Adrenal gland (tissue), 12 donors: ENCODE results near the gene TOX3. TPM values are rescaled to one million over a fixed set of nuclear protein-coding genes. Genes with fewer than 3 reads are reported as not detected.

Experiments used
- DNase-seq, 7 donors: peaks; one replicate each; pipeline ENCODE4 v3.0.0-alpha.2; 2019 to 2020
- H3K27ac ChIP-seq, 5 donors: fragments of 200-600 bp; sonication (generic) in 4 of 5; 1 replicate in 3 of 5; 2 replicates in 2 of 5; pipeline versions ENCODE4 v1.5.1 to v1.8.0; 2016 to 2020; ENCODE audit warnings: mild to moderate bottlenecking in 1 of 5
- H3K27me3 ChIP-seq: fragments of 200-600 bp; 2 replicates; pipeline ENCODE4 v1.8.0; 2021
- H3K36me3 ChIP-seq, 2 donors: fragments of 200-600 bp; replicated peaks in 1 of 2; 1 replicate in 1 of 2; 2 replicates in 1 of 2; pipeline versions ENCODE4 v1.5.1 to v1.8.0; 2018 to 2022
- H3K4me1 ChIP-seq, 2 donors: fragments of 200-600 bp; replicated peaks in 1 of 2; 1 replicate in 1 of 2; 2 replicates in 1 of 2; pipeline versions ENCODE4 v1.5.1 to v1.8.0; 2018 to 2021
- H3K4me3 ChIP-seq, 4 donors: fragments of 200-600 bp; sonication (generic) in 3 of 4; one replicate each; pipeline ENCODE4 v1.5.1; 2016 to 2018
- H3K9me3 ChIP-seq, 3 donors: fragments of 200-600 bp; sonication (generic) in 1 of 3; replicated peaks in 1 of 3; 1 replicate in 2 of 3; 2 replicates in 1 of 3; pipeline versions ENCODE4 v1.5.1 to v1.8.0; 2016 to 2021
- CTCF ChIP-seq, 6 experiments: fragments of 450-650 bp in 4 of 6; fragments of 200-600 bp in 2 of 6; sonication (generic) in 1 of 6; IDR thresholded peaks; 1 replicate in 5 of 6; 2 replicates in 1 of 6; pipeline versions ENCODE4 v1.5.1 to v1.8.0; 2016 to 2021; ENCODE audit warnings: antibody characterized with exemption in 6 of 6, mild to moderate bottlenecking in 2 of 6, moderate library complexity in 1 of 6
- POLR2A ChIP-seq, 2 donors: fragments of 450-650 bp; IDR thresholded peaks; one replicate each; pipeline ENCODE4 v1.6.1; 2017; ENCODE audit warnings: antibody characterized with exemption in 2 of 2, mild to moderate bottlenecking in 2 of 2, moderate library complexity in 1 of 2
- WGBS, 4 donors: extraction: QIAGEN DNeasy Blood & Tissue Kit in 2 of 4; methylation state at CpG; one replicate each; pipeline versions ENCODE4 v1.1.5 to v1.1.7; 2013 to 2017; 5-methylcytosine and 5-hydroxymethylcytosine counted together
- intact Hi-C, 2 donors: fragments of 100-400 bp; cut with DNase I; formaldehyde crosslinking; loops; one replicate each; pipeline versions ENCODE4 v1.14.1 to v1.15.0; 2022 to 2023
- polyA plus RNA-seq, 3 donors: library from polyadenylated mRNA; stranded (reverse); fragments of 200-250 nt in 2 of 3; fragments of 350-450 nt in 1 of 3; fragmentation: Illumina TruSeq in 1 of 3; extraction: RNeasy Lipid Tissue Mini Kit (QIAGEN cat#74804) in 1 of 3; gene quantifications; one replicate each; pipeline ENCODE4 v1.2.3, GENCODE V29; 2013 to 2014
- total RNA-seq, 9 donors: library from RNA; depleted of rRNA in 4 of 9; stranded (reverse); fragments of >200 nt in 4 of 9; fragments of 120-200 nt in 1 of 9; fragmentation: NEBNext Ultra II Directional in 1 of 9; extraction: Animal tissue kit (Norgen Biotek cat#: 25700) in 1 of 9; gene quantifications; one replicate each; pipeline versions ENCODE4 v1.1.0 to v1.2.4, GENCODE V29; 2013 to 2023
- donor health status: healthy with polysubstance abuse.
- donor health status: Bipolar disorder and iron deficiency.
- donor health status: DM: yes; HTN: yes; CAD: no.
- donor health status: DM: no; HTN: no; CAD: no.
- donor health status: DM: no; HTN: no; CAD: no.
- donor health status: DM: yes; HTN: yes; CAD: no.

Gene TOX3
- total and polyA plus RNA-seq, 12 donors, result 0.06 to 4.2 (median 1.2) TPM; not detected in 2

DNA sequence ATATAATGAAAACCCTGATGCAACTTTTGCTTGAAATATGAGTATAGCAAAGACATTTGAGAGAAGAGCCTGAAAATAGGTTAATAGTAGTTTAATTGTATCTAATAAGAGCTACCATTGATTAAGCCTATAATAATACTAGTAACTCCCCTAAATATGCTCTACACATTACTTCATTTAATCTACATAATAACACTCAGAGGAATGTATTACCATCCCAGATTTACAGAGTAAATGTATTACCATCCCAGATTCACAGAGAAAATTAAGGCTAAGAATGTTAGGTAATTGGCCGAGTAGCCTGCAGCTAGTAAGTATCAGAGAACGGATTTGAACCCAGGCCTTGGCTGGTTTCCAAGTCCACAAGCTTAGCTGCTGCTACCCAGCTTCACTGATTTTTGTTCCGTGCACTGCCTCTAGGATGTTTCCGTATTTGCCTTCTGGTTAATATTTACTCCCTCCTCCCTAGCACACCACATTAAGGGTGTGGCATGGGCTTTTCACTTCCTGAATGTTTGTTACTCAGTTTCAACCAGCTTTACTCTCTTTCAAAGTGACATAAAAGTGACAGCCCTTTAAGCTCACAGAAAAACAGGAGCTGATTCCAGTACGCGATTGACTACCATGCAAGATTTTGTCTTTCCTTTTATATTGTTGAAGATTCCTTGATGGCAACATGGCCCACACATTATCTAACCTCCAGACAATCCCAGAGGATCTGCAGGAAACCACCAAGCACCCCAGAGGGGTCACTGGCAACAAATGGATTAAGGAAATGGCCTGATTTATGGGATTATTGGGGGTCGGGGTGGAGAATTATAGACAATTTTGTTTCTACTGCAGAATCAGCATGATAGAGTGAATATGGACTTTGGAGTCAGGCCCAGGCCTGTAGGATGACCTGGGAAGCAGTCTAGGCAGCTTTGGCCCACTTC is 26.7 kb upstream of the TOX3 start:
- Histone ChIP-seq H3K27me3 (no peaks in the 10 kb centered on the region), H3K4me1 (no peaks in the 10 kb centered on the region), H3K27ac (no peak overlapping the region), H3K36me3 (no peaks in the 10 kb centered on the region), H3K9me3 (no peaks in the 10 kb centered on the region), H3K4me3 (no peak overlapping the region)
- no peak for DNase-seq
- no peak for TF ChIP-seq CTCF (IDR thresholded peaks at IDR 0.05)
- 77 to 81% (median 79%) methylated on average over 7 of the region's 7 CpGs for WGBS, 4 donors
- intact Hi-C loops, result no loop called here

GRCh38 chr16:52572656-52573055 is 25.7 kb upstream of the TOX3 start:
- WGBS, 4 donors, result 71 to 94% (median 80%) methylated on average over 1 of the region's 1 CpG
- intact Hi-C loops, result no loop called here
- no peak overlapping the region for H3K27ac ChIP-seq
- no peak for TF ChIP-seq CTCF (IDR thresholded peaks at IDR 0.05)
- no peak for TF ChIP-seq POLR2A (IDR thresholded peaks at IDR 0.05)
- no peaks in the 10 kb centered on the region for H3K9me3 ChIP-seq
- no peaks in the 10 kb centered on the region for H3K4me1 ChIP-seq
- no peak for DNase-seq
- H3K4me3 ChIP-seq, result no peak overlapping the region
- no peaks in the 10 kb centered on the region for H3K36me3 ChIP-seq
- no peaks in the 10 kb centered on the region for H3K27me3 ChIP-seq

GRCh38 chr16:52570495-52571091 is 23.6 kb upstream of the TOX3 start:
- intact Hi-C loops, result no loop called here
- no peak overlapping the region for H3K27ac ChIP-seq
- no peaks in the 10 kb centered on the region for H3K36me3 ChIP-seq
- WGBS, 4 donors, result 63 to 76% (median 73%) methylated on average over 4 of the region's 4 CpGs
- TF ChIP-seq CTCF (IDR thresholded peaks at IDR 0.05), result no peak
- TF ChIP-seq POLR2A (IDR thresholded peaks at IDR 0.05), result no peak
- no peaks in the 10 kb centered on the region for H3K27me3 ChIP-seq
- DNase-seq, result no peak
- no peaks in the 10 kb centered on the region for H3K9me3 ChIP-seq
- H3K4me1 ChIP-seq, result no peaks in the 10 kb centered on the region
- no peak overlapping the region for H3K4me3 ChIP-seq

DNA sequence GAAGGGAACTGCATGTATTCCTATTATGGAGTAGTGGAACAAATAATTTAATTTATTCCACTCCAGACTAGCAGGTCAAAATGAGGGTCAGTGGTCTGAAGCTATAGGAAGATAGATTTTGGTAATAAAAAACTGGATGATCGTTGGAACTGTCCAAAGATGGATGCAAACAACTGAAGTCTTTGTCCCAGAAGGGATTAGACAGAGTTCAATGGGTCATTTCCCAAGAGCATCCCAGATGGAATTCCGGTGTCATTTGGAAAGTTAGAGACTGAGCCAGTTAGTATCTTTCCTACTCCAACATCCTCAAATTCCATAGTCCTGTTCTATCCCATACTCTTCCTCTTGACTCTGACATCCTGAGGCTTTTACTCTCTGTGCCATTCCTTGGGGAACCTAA is 22.8 kb upstream of the TOX3 start:
- Histone ChIP-seq H3K9me3 (no peaks in the 10 kb centered on the region), H3K27me3 (no peaks in the 10 kb centered on the region), H3K4me1 (no peaks in the 10 kb centered on the region), H3K4me3 (no peak overlapping the region), H3K27ac (no peak overlapping the region), H3K36me3 (no peaks in the 10 kb centered on the region)
- TF ChIP-seq POLR2A (IDR thresholded peaks at IDR 0.05), result no peak
- no peak for TF ChIP-seq CTCF (IDR thresholded peaks at IDR 0.05)
- intact Hi-C loops, result no loop called here
- no peak for DNase-seq
- WGBS, 4 donors, result 46 to 61% (median 55%) methylated on average over 2 of the region's 2 CpGs
